NCI-H2171 treated with DMSO at 0.1 percent for 48 hours (cell line): ENCODE data around the gene TLR2.

Experiments used
- DNase-seq: peaks from one replicate; lab custom pipeline; 2025; lab: John Stamatoyannopoulos, UW

The TLR2 gene

GRCh38 chr4:153684182-153684970 lies at the start of gene TLR2:
TLR2 (plus strand) TSS chr4:153684280; CDS start chr4:153702908, 18,628 bp downstream.
- DNase-seq: no peak

GRCh38 chr4:153634738-153635353 lies 49.2 kb upstream of the TLR2 start:
- no peak for DNase-seq

- DNase-seq: no peak
Observed at GRCh38 chr4:153635846-153636245, 48.2 kb upstream of the TLR2 start.

GRCh38 chr4:153637201-153637600 lies 46.9 kb upstream of the TLR2 start:
- DNase-seq: no peak

- DNase-seq: no peak
Observed at GRCh38 chr4:153638011-153638410, 46.1 kb upstream of the TLR2 start.

GRCh38 chr4:153638999-153639398 lies 45.1 kb upstream of the TLR2 start:
- no peak for DNase-seq

GRCh38 chr4:153639833-153640802 lies 44.0 kb upstream of the TLR2 start:
- no peak for DNase-seq

GRCh38 chr4:153641532-153641931 lies 42.5 kb upstream of the TLR2 start:
- DNase-seq: no peak

GRCh38 chr4:153643406-153644383 lies 40.4 kb upstream of the TLR2 start:
- peak; percentile 69 for DNase-seq

- DNase-seq: no peak
Observed at GRCh38 chr4:153645183-153645582, 38.9 kb upstream of the TLR2 start.

GRCh38 chr4:153646261-153646660 lies 37.8 kb upstream of the TLR2 start:
- DNase-seq: no peak

- DNase-seq: no peak
Observed at GRCh38 chr4:153646978-153647377, 37.1 kb upstream of the TLR2 start.

- DNase-seq: no peak
Observed at GRCh38 chr4:153647975-153648374, 36.1 kb upstream of the TLR2 start.

GRCh38 chr4:153649572-153649991 lies 34.5 kb upstream of the TLR2 start:
- peak; percentile 36 for DNase-seq

- DNase-seq: no peak
Observed at GRCh38 chr4:153651116-153651515, 33.0 kb upstream of the TLR2 start.

GRCh38 chr4:153651587-153651986 lies 32.5 kb upstream of the TLR2 start:
- no peak for DNase-seq

- DNase-seq: no peak
Observed at GRCh38 chr4:153652051-153652784, 31.9 kb upstream of the TLR2 start.

GRCh38 chr4:153655002-153655541 lies 29.0 kb upstream of the TLR2 start:
- no peak for DNase-seq

GRCh38 chr4:153655928-153656327 lies 28.2 kb upstream of the TLR2 start:
- DNase-seq: no peak

- DNase-seq: no peak
Observed at GRCh38 chr4:153661215-153661822, 22.8 kb upstream of the TLR2 start.
